HepG2 (cell line): ENCODE data around the gene SPINK9. TPM values are rescaled to one million over a fixed set of nuclear protein-coding genes. Genes with fewer than 3 reads are reported as not detected.

Source experiments
- DNMT3B ChIP-seq: conservative IDR thresholded peaks from 2 replicates; pipeline ENCODE4 v1.6.1; 2016; ENCODE audit warnings: missing biosample characterization, control low read depth
- ERF ChIP-seq: IDR thresholded peaks from 2 replicates; pipeline ENCODE4 v1.6.1; 2018; ENCODE audit warnings: missing biosample characterization, missing genetic modification reagents
- FOXJ3 ChIP-seq: sonication (generic); formaldehyde crosslinking; IDR thresholded peaks from 2 replicates; pipeline ENCODE4 v1.4.0; 2020; ENCODE audit warnings: missing genetic modification reagents, mild to moderate bottlenecking, borderline replicate concordance
- GABPA ChIP-seq, 2 experiments: IDR thresholded peaks; 2 replicates each; pipeline ENCODE4 v1.6.1; 2011 to 2016; ENCODE audit warnings: low read depth in 2 of 2, low read length in 1 of 2, missing biosample characterization in 1 of 2, missing genetic modification characterization in 1 of 2
- GATAD2A ChIP-seq: IDR thresholded peaks from 2 replicates; pipeline ENCODE4 v1.6.1; 2016
- HMG20A ChIP-seq: IDR thresholded peaks from 2 replicates; pipeline ENCODE4 v1.6.1; 2016; ENCODE audit warnings: borderline replicate concordance
- MTF2 ChIP-seq: sonication (generic); formaldehyde crosslinking; IDR thresholded peaks from 2 replicates; pipeline ENCODE4 v1.5.0; 2020; ENCODE audit warnings: missing genetic modification reagents, borderline replicate concordance
- MXD4 ChIP-seq: IDR thresholded peaks from 2 replicates; pipeline ENCODE4 v1.6.1; 2016; ENCODE audit warnings: mild to moderate bottlenecking, missing biosample characterization, missing genetic modification reagents
- NCOR1 ChIP-seq: fragments of 200-600 bp; sonication (generic); IDR thresholded peaks from 2 replicates; pipeline ENCODE4 v1.7.0; 2017; ENCODE audit warnings: antibody characterized with exemption, low read length, borderline replicate concordance
- NFIB ChIP-seq: sonication (generic); formaldehyde crosslinking; IDR thresholded peaks from 2 replicates; pipeline ENCODE4 v1.9.0; 2021; ENCODE audit warnings: missing genetic modification reagents, mild to moderate bottlenecking, borderline replicate concordance
- NFRKB ChIP-seq: fragments of 450-650 bp; IDR thresholded peaks from 2 replicates; pipeline ENCODE4 v1.6.1; 2017
- NR1H2 ChIP-seq: sonication (generic); formaldehyde crosslinking; IDR thresholded peaks from 2 replicates; pipeline ENCODE4 v1.8.1; 2022; ENCODE audit warnings: low read depth, missing genetic modification reagents, borderline replicate concordance
- NRL ChIP-seq: sonication (generic); formaldehyde crosslinking; IDR thresholded peaks from 2 replicates; pipeline ENCODE4 v1.5.0; 2020; ENCODE audit warnings: missing genetic modification reagents, mild to moderate bottlenecking, moderate library complexity, borderline replicate concordance
- SIX4 ChIP-seq: sonication (generic); formaldehyde crosslinking; IDR thresholded peaks from 2 replicates; pipeline ENCODE4 v1.4.0; 2020; ENCODE audit warnings: missing genetic modification reagents
- TAF1 ChIP-seq: sonication (generic); formaldehyde crosslinking; IDR thresholded peaks from 2 replicates; pipeline ENCODE4 v1.4.0; 2020; ENCODE audit warnings: missing genetic modification reagents
- U2AF1 ChIP-seq: fragments of 200-400 bp; formaldehyde crosslinking; optimal IDR thresholded peaks from 2 replicates; pipeline ENCODE3; 2017; ENCODE audit warnings: mild to moderate bottlenecking, low read depth, low read length
- ZC3H4 ChIP-seq: sonication (generic); formaldehyde crosslinking; IDR thresholded peaks from 2 replicates; pipeline ENCODE4 v1.4.0; 2020; ENCODE audit warnings: missing genetic modification reagents, borderline replicate concordance
- ZNF12 ChIP-seq: sonication (generic); formaldehyde crosslinking; IDR thresholded peaks from 2 replicates; pipeline ENCODE4 v1.5.0; 2020; ENCODE audit warnings: missing genetic modification reagents
- ZNF121 ChIP-seq: sonication (generic); formaldehyde crosslinking; IDR thresholded peaks from 2 replicates; pipeline ENCODE4 v1.5.0; 2020; ENCODE audit warnings: mild to moderate bottlenecking, missing genetic modification reagents
- ZNF136 ChIP-seq: sonication (generic); formaldehyde crosslinking; IDR thresholded peaks from 2 replicates; pipeline ENCODE4 v1.8.1; 2022; ENCODE audit warnings: low read depth, mild to moderate bottlenecking, moderate library complexity, missing genetic modification reagents
- ZNF260 ChIP-seq: sonication (generic); formaldehyde crosslinking; IDR thresholded peaks from 2 replicates; pipeline ENCODE4 v1.4.0; 2020; ENCODE audit warnings: missing genetic modification reagents, low read depth, mild to moderate bottlenecking, borderline replicate concordance
- ZNF3 ChIP-seq: IDR thresholded peaks from 2 replicates; pipeline ENCODE4 v1.7.0; 2017; ENCODE audit warnings: inconsistent platforms
- ZNF354B ChIP-seq: sonication (generic); formaldehyde crosslinking; IDR thresholded peaks from 2 replicates; pipeline ENCODE4 v1.8.0; 2022; ENCODE audit warnings: mild to moderate bottlenecking, missing genetic modification reagents
- ZNF383 ChIP-seq: sonication (generic); formaldehyde crosslinking; IDR thresholded peaks from 2 replicates; pipeline ENCODE4 v1.4.0; 2020; ENCODE audit warnings: missing genetic modification reagents, mild to moderate bottlenecking, borderline replicate concordance
- ZNF788 ChIP-seq: sonication (generic); formaldehyde crosslinking; IDR thresholded peaks from 2 replicates; pipeline ENCODE4 v1.5.0; 2020; ENCODE audit warnings: mild to moderate bottlenecking, missing genetic modification reagents, borderline replicate concordance
- polyA plus RNA-seq, 8 experiments: library from polyadenylated mRNA; depleted of rRNA in 3 of 8; stranded (reverse) in 7 of 8; unstranded in 1 of 8; fragments of >200 nt; fragmentation: Illumina TruSeq in 4 of 8; extraction: Trizol in 4 of 8; gene quantifications; 2 replicates each; pipeline versions ENCODE4 v1.2.1 to v1.2.3, GENCODE V29; 2011 to 2016; ENCODE audit warnings: low read depth in 4 of 8, missing spikeins in 1 of 8, mixed read lengths in 1 of 8; ENCODE audit not compliant: insufficient read depth in 1 of 8
- total RNA-seq, 5 experiments: library from RNA; depleted of rRNA; stranded (reverse); fragments of >200 nt; fragmentation: Illumina TruSeq; extraction: Trizol; gene quantifications; 2 replicates each; pipeline ENCODE4 v1.2.3, GENCODE V29; 2016; ENCODE audit warnings: low read depth in 1 of 5
- TF ChIP-seq, protein P1 (sequence below): sonication (generic); formaldehyde crosslinking; IDR thresholded peaks from 2 replicates; pipeline ENCODE4 v1.5.1; 2020; ENCODE audit warnings: mild to moderate bottlenecking, moderate library complexity, missing genetic modification reagents
- TF ChIP-seq, protein P2 (sequence below): sonication (generic); formaldehyde crosslinking; IDR thresholded peaks from 2 replicates; pipeline ENCODE4 v1.8.0; 2022; ENCODE audit warnings: mild to moderate bottlenecking, missing genetic modification reagents; ENCODE audit not compliant: insufficient replicate concordance
- TF ChIP-seq, protein P3 (sequence below): sonication (generic); formaldehyde crosslinking; IDR thresholded peaks from 2 replicates; pipeline ENCODE4 v1.4.0; 2020; ENCODE audit warnings: mild to moderate bottlenecking, missing genetic modification reagents

Gene SPINK9
- total and polyA plus RNA-seq, 2 of the 13 experiments (the other 11 are each of a cell fraction or from before 2014, with no cell fraction given) = not detected

DNA sequence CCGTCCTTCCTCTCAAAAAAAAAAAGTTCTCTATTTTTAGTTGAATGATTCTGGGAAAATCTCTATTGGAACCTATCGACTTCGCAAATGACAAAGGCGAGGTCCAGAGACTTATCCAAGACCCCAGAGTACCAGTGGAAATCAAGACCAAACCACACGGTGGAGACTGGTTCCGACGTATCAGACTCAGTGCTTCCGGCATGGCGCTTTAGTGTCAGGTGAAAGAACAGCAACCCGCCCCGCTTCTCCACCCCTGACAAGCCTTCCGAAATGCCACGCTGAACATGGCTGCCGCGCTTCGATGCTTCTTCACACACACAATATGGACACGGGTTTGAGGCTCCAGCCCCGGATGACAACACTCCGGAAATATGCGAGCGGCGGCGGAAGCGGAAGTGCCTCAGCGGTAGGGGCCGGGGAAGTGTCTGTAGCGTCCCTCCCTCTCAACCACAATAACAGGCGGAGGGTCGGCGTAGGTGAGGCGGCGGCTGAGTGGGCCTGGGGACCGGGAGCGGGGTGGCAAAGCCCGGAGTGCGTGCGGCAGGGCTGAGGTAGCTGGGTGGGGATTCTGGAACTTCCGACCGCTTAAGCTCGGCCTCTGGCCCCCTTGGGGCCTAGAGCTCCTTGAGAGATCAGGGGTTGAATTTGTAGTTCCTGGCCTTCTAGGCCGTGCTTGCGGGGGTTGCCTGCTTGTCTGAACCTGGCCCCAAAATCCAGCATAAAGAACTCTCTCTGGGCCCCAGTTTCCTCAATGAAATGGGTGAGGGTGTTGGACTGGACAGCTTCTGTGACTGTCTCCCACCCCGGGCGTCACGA lies 48.4 kb downstream of the SPINK9 start, which contains the start of gene FBXO38 (continued):
- TF ChIP-seq, protein P1, sequence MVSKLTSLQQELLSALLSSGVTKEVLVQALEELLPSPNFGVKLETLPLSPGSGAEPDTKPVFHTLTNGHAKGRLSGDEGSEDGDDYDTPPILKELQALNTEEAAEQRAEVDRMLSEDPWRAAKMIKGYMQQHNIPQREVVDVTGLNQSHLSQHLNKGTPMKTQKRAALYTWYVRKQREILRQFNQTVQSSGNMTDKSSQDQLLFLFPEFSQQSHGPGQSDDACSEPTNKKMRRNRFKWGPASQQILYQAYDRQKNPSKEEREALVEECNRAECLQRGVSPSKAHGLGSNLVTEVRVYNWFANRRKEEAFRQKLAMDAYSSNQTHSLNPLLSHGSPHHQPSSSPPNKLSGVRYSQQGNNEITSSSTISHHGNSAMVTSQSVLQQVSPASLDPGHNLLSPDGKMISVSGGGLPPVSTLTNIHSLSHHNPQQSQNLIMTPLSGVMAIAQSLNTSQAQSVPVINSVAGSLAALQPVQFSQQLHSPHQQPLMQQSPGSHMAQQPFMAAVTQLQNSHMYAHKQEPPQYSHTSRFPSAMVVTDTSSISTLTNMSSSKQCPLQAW (CRISPR knock-in tag) = peak; percentile 93
- TF ChIP-seq ZNF354B (CRISPR knock-in tag) = no peak
- TF ChIP-seq SIX4 = peak; percentile 21; the same call in 1 of the 2 replicates
- TF ChIP-seq ZC3H4 = no peak
- TF ChIP-seq NR1H2 (CRISPR knock-in tag) = no peak
- TF ChIP-seq, protein P2, sequence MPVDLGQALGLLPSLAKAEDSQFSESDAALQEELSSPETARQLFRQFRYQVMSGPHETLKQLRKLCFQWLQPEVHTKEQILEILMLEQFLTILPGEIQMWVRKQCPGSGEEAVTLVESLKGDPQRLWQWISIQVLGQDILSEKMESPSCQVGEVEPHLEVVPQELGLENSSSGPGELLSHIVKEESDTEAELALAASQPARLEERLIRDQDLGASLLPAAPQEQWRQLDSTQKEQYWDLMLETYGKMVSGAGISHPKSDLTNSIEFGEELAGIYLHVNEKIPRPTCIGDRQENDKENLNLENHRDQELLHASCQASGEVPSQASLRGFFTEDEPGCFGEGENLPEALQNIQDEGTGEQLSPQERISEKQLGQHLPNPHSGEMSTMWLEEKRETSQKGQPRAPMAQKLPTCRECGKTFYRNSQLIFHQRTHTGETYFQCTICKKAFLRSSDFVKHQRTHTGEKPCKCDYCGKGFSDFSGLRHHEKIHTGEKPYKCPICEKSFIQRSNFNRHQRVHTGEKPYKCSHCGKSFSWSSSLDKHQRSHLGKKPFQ (CRISPR knock-in tag) = no peak
- no peak for TF ChIP-seq ZNF260 (CRISPR knock-in tag)
- no peak for TF ChIP-seq ZNF3 (CRISPR knock-in tag)
- TF ChIP-seq MTF2 (CRISPR knock-in tag) = no peak
- TF ChIP-seq GATAD2A (CRISPR knock-in tag) = peak; percentile 77
- TF ChIP-seq ERF (CRISPR knock-in tag) = peak; percentile 76; the same call in 1 of the 2 replicates
- TF ChIP-seq NFRKB = peak; percentile 72; the same call in 1 of the 2 replicates
- TF ChIP-seq MXD4 (CRISPR knock-in tag) = peak; percentile 87; the same call in 1 of the 2 replicates
- TF ChIP-seq TAF1 (CRISPR knock-in tag) = peak; percentile 82
- no peak for TF ChIP-seq U2AF1
- TF ChIP-seq DNMT3B (CRISPR knock-in tag) = no peak; the same call in 1 of the 2 replicates
- peak; percentile 17; the same call in 1 of the 2 replicates for TF ChIP-seq FOXJ3 (CRISPR knock-in tag)
- TF ChIP-seq NCOR1 = no peak
- no peak for TF ChIP-seq ZNF383 (CRISPR knock-in tag)
- TF ChIP-seq ZNF12 = no peak
- TF ChIP-seq NFIB (CRISPR knock-in tag) = no peak
- TF ChIP-seq ZNF136 = 0 out of 2 replicates have a peak, but pooled peaks have one; percentile 17
- TF ChIP-seq ZNF788 (CRISPR knock-in tag) = peak; percentile 92; the same call in 1 of the 2 replicates
- peak; percentile 95 for TF ChIP-seq GABPA (IDR thresholded peaks at IDR 0.05; ENCODE audit: low read depth, low read length)
- TF ChIP-seq GABPA (CRISPR knock-in tag; IDR thresholded peaks at IDR 0.05; ENCODE audit: low read depth) = peak; percentile 100
- TF ChIP-seq NRL = no peak; the same call in 1 of the 2 replicates
- no peak; the same call in 1 of the 2 replicates for TF ChIP-seq HMG20A (CRISPR knock-in tag)
- TF ChIP-seq, protein P3, sequence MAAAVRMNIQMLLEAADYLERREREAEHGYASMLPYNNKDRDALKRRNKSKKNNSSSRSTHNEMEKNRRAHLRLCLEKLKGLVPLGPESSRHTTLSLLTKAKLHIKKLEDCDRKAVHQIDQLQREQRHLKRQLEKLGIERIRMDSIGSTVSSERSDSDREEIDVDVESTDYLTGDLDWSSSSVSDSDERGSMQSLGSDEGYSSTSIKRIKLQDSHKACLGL (CRISPR knock-in tag) = no peak
- TF ChIP-seq ZNF121 (CRISPR knock-in tag) = 0 out of 2 replicates have a peak, but pooled peaks have one; percentile 10
